IMR-90 (cell line): Measurements from ENCODE around the gene SLC22A16.

Experiments
- BHLHE40 ChIP-seq: fragments of 150-350 bp; IDR thresholded peaks from 2 replicates; pipeline ENCODE4 v1.6.1; 2016; ENCODE audit warnings: mild to moderate bottlenecking, low read depth, low read length
- CEBPB ChIP-seq: IDR thresholded peaks from 2 replicates; pipeline ENCODE4 v1.6.1; 2012; ENCODE audit warnings: low read depth, low read length, improper control_type of control experiment
- FOS ChIP-seq: fragments of 150-350 bp; IDR thresholded peaks from 2 replicates; pipeline ENCODE4 v1.6.1; 2016; ENCODE audit warnings: low read depth, low read length
- MXI1 ChIP-seq: IDR thresholded peaks from 2 replicates; pipeline ENCODE4 v1.6.1; 2012; ENCODE audit warnings: low read depth, mild to moderate bottlenecking, low read length, moderate library complexity, borderline replicate concordance
- POLR2A ChIP-seq: IDR thresholded peaks from 2 replicates; pipeline ENCODE4 v1.6.1; 2012; ENCODE audit warnings: mild to moderate bottlenecking, low read depth, low read length
- RFX5 ChIP-seq: IDR thresholded peaks from 2 replicates; pipeline ENCODE4 v1.8.0; 2012; ENCODE audit warnings: low read depth, mild to moderate bottlenecking, low read length, moderate library complexity
- TF ChIP-seq, protein P1 (sequence below): conservative IDR thresholded peaks from 2 replicates; pipeline ENCODE4 v1.5.1; 2012; ENCODE audit warnings: mild to moderate bottlenecking, low read depth, low read length, improper control_type of control experiment
- TF ChIP-seq, protein P2 (sequence below): fragments of 150-350 bp; IDR thresholded peaks from 2 replicates; pipeline ENCODE4 v1.6.1; 2017; ENCODE audit warnings: mild to moderate bottlenecking, antibody characterized with exemption, low read length, low read depth

GRCh38 chr6:110421749-110422443 is 54.5 kb downstream of the SLC22A16 start:
- TF ChIP-seq RFX5 (no peak), BHLHE40 (no peak), POLR2A (no peak), CEBPB (no peak), MXI1 (no peak), FOS (no peak)
- TF ChIP-seq, protein P1, sequence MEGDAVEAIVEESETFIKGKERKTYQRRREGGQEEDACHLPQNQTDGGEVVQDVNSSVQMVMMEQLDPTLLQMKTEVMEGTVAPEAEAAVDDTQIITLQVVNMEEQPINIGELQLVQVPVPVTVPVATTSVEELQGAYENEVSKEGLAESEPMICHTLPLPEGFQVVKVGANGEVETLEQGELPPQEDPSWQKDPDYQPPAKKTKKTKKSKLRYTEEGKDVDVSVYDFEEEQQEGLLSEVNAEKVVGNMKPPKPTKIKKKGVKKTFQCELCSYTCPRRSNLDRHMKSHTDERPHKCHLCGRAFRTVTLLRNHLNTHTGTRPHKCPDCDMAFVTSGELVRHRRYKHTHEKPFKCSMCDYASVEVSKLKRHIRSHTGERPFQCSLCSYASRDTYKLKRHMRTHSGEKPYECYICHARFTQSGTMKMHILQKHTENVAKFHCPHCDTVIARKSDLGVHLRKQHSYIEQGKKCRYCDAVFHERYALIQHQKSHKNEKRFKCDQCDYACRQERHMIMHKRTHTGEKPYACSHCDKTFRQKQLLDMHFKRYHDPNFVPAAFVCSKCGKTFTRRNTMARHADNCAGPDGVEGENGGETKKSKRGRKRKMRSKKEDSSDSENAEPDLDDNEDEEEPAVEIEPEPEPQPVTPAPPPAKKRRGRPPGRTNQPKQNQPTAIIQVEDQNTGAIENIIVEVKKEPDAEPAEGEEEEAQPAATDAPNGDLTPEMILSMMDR: no peak
- TF ChIP-seq, protein P2, sequence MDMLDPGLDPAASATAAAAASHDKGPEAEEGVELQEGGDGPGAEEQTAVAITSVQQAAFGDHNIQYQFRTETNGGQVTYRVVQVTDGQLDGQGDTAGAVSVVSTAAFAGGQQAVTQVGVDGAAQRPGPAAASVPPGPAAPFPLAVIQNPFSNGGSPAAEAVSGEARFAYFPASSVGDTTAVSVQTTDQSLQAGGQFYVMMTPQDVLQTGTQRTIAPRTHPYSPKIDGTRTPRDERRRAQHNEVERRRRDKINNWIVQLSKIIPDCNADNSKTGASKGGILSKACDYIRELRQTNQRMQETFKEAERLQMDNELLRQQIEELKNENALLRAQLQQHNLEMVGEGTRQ: no peak
